Amniotic stem cell (primary cell): Measurements from ENCODE around the gene PCDH17.

Experiments
- DNase-seq: peaks from one replicate; lab custom pipeline; 2025; lab: John Stamatoyannopoulos, UW

Gene PCDH17

GRCh38 chr13:57739543-57740190 lies 108.1 kb downstream of the PCDH17 start:
- no peak for DNase-seq

- DNase-seq = no peak
Measured at GRCh38 chr13:57740719-57741118, 109.2 kb downstream of the PCDH17 start.

DNA sequence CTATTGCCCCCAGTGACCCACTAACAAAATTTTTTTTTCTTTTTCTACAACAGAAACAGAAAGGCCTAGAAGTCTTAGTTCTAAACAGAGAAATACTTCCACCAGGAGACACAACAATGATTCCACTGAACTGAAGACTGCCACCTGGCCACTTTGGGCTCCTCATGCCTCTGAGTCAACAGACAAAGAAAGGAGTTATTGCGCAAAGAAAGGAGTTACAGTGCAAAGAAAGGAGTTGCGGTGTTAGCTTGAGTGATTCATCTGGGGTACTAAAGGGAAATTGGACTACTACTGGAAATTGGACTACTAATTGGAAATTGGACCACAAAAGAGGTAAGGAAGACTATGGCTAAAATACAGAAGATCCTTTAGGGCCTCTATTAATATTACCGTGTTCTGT lies 116.6 kb downstream of the PCDH17 start:
- no peak for DNase-seq

DNA sequence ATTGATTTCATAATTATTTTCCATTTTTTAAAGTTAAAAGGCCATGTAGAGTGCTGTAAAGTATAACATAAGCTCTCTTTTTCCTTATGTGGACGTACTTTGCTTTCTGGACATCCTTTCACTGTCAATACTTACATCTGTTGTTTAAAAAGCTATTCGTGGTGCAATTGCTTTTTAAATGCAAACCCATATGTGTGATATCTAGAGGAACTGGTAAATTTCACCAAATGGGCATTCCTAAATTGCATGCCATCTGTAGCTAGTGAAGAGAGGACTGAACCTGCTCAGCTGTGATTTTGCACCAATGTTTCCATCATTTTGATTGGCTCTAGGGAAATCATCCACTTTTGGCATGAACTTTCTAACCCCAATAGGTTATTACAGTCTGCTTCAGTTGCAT lies 129.4 kb downstream of the PCDH17 start:
- no peak for DNase-seq

- no peak for DNase-seq
Measured at GRCh38 chr13:57763689-57764088, 132.1 kb downstream of the PCDH17 start.
